PFSK-1 (cell line): ENCODE results near the gene KRTAP9-9. TPM values are rescaled to one million over a fixed set of nuclear protein-coding genes. Genes with fewer than 3 reads are reported as not detected.
"Not testable (repeated sequence)": the region's sequence is repeated elsewhere in the genome, so short reads cannot be mapped to it uniquely, and the experiment has no call there.

ENCODE experiments used
- FOXP2 ChIP-seq: optimal IDR thresholded peaks from 2 replicates; pipeline ENCODE3; 2011; ENCODE audit warnings: borderline replicate concordance, control low read depth, inconsistent platforms; ENCODE audit not compliant: insufficient read depth; ENCODE audit errors: extremely low read length, extremely low read depth
- POLR2AphosphoS5 ChIP-seq: IDR thresholded peaks from 2 replicates; pipeline ENCODE4 v1.6.1; 2012; ENCODE audit warnings: low read depth, mild to moderate bottlenecking, control low read depth, low read length, moderate library complexity
- SIN3A ChIP-seq: IDR thresholded peaks from 2 replicates; pipeline ENCODE4 v1.6.1; 2012; ENCODE audit warnings: mild to moderate bottlenecking, low read length, moderate library complexity, borderline replicate concordance; ENCODE audit not compliant: insufficient read depth
- TAF1 ChIP-seq: IDR thresholded peaks from 2 replicates; pipeline ENCODE4 v1.6.1; 2012; ENCODE audit warnings: low read length, control low read depth, borderline replicate concordance; ENCODE audit not compliant: insufficient read depth
- polyA plus RNA-seq: library from polyadenylated mRNA; unstranded; fragments of >200 nt; gene quantifications from one replicate; pipeline ENCODE4 v1.2.1, GENCODE V29; 2012; ENCODE audit warnings: low read depth, missing spikeins; ENCODE audit not compliant: insufficient read length
- TF ChIP-seq, protein P1 (sequence below), 2 experiments: IDR thresholded peaks; 2 replicates each; pipeline versions ENCODE4 v1.6.1 to v1.8.0; 2011 to 2012; ENCODE audit warnings: low read depth in 2 of 2, low read length in 2 of 2, control low read depth in 1 of 2, inconsistent platforms in 1 of 2, mild to moderate bottlenecking in 1 of 2, moderate library complexity in 1 of 2; ENCODE audit not compliant: insufficient read depth in 1 of 2

Gene KRTAP9-9
- not detected for polyA plus RNA-seq

GRCh38 chr17:41255381-41256290 lies at the start of gene KRTAP9-9:
Gene KRTAP9-9, plus strand, starts transcription at chr17:41255384.
- TF ChIP-seq FOXP2, POLR2AphosphoS5, SIN3A: not testable (repeated sequence)

GRCh38 chr17:41211845-41212466 lies 43.2 kb upstream of the KRTAP9-9 start:
- TF ChIP-seq TAF1 (no peak), SIN3A (no peak), POLR2AphosphoS5 (no peak), FOXP2 (no peak)
- TF ChIP-seq, protein P1, sequence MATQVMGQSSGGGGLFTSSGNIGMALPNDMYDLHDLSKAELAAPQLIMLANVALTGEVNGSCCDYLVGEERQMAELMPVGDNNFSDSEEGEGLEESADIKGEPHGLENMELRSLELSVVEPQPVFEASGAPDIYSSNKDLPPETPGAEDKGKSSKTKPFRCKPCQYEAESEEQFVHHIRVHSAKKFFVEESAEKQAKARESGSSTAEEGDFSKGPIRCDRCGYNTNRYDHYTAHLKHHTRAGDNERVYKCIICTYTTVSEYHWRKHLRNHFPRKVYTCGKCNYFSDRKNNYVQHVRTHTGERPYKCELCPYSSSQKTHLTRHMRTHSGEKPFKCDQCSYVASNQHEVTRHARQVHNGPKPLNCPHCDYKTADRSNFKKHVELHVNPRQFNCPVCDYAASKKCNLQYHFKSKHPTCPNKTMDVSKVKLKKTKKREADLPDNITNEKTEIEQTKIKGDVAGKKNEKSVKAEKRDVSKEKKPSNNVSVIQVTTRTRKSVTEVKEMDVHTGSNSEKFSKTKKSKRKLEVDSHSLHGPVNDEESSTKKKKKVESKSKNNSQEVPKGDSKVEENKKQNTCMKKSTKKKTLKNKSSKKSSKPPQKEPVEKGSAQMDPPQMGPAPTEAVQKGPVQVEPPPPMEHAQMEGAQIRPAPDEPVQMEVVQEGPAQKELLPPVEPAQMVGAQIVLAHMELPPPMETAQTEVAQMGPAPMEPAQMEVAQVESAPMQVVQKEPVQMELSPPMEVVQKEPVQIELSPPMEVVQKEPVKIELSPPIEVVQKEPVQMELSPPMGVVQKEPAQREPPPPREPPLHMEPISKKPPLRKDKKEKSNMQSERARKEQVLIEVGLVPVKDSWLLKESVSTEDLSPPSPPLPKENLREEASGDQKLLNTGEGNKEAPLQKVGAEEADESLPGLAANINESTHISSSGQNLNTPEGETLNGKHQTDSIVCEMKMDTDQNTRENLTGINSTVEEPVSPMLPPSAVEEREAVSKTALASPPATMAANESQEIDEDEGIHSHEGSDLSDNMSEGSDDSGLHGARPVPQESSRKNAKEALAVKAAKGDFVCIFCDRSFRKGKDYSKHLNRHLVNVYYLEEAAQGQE (IDR thresholded peaks at IDR 0.05; ENCODE audit: insufficient read depth in 1 of 2, low read depth in 2 of 2, low read length in 2 of 2) = no peak

- TF ChIP-seq TAF1 (no peak), FOXP2 (no peak), SIN3A (no peak), POLR2AphosphoS5 (no peak)
- TF ChIP-seq, protein P1 (IDR thresholded peaks at IDR 0.05; ENCODE audit: insufficient read depth in 1 of 2, low read depth in 2 of 2, low read length in 2 of 2) = no peak
These were observed 42.5 kb upstream of the KRTAP9-9 start for GRCh38 chr17:41212524-41213169.

GRCh38 chr17:41215681-41216080 lies 39.5 kb upstream of the KRTAP9-9 start:
- TF ChIP-seq FOXP2 = no peak
- no peak for TF ChIP-seq POLR2AphosphoS5
- no peak for TF ChIP-seq SIN3A
- TF ChIP-seq, protein P1 (IDR thresholded peaks at IDR 0.05; ENCODE audit: insufficient read depth in 1 of 2, low read depth in 2 of 2, low read length in 2 of 2) = no peak
- TF ChIP-seq TAF1 = no peak

GRCh38 chr17:41223821-41224220 lies 31.4 kb upstream of the KRTAP9-9 start:
- TF ChIP-seq SIN3A (no peak), POLR2AphosphoS5 (no peak), TAF1 (no peak), FOXP2 (no peak)
- TF ChIP-seq, protein P1 (IDR thresholded peaks at IDR 0.05; ENCODE audit: insufficient read depth in 1 of 2, low read depth in 2 of 2, low read length in 2 of 2) = no peak
